Fibroblast of pulmonary artery (primary cell): ENCODE measurements around the gene ACOXL.

ENCODE experiments used
- DNase-seq: peaks from one replicate; pipeline ENCODE4 v3.0.0-alpha.2; 2010; ENCODE audit warnings: low read depth
- H3K4me3 ChIP-seq: replicated peaks from 2 replicates; pipeline ENCODE4 v1.5.1; 2011; ENCODE audit warnings: low read depth, mild to moderate bottlenecking, control low read depth, low read length, moderate library complexity
- CTCF ChIP-seq: IDR thresholded peaks from 2 replicates; pipeline ENCODE4 v1.5.1; 2011; ENCODE audit warnings: mild to moderate bottlenecking, control low read depth, low read length, inconsistent platforms; ENCODE audit errors: missing control alignments

Gene ACOXL

GRCh38 chr2:111005307-111005706 is 272.9 kb downstream of the ACOXL start:
- H3K4me3 ChIP-seq = no peak overlapping the region
- TF ChIP-seq CTCF = no peak
- DNase-seq = no peak

- H3K4me3 ChIP-seq = no peak overlapping the region
- no peak for DNase-seq
- no peak for TF ChIP-seq CTCF
These were observed 273.4 kb downstream of the ACOXL start for GRCh38 chr2:111005821-111006220.

GRCh38 chr2:111007757-111008688 is 275.6 kb downstream of the ACOXL start:
- TF ChIP-seq CTCF = no peak
- DNase-seq = no peak
- H3K4me3 ChIP-seq = no peak overlapping the region

GRCh38 chr2:111011218-111011617 is 278.8 kb downstream of the ACOXL start:
- H3K4me3 ChIP-seq = no peak overlapping the region
- DNase-seq = no peak
- TF ChIP-seq CTCF = no peak

- no peak overlapping the region for H3K4me3 ChIP-seq
- no peak for DNase-seq
- no peak for TF ChIP-seq CTCF
These were observed 283.1 kb downstream of the ACOXL start for GRCh38 chr2:111015283-111015995.

GRCh38 chr2:111017034-111017622 is 284.8 kb downstream of the ACOXL start:
- no peak for TF ChIP-seq CTCF

More at GRCh38 chr2:111017034-111017622, 284.8 kb downstream of the ACOXL start:
- no peak overlapping the region for H3K4me3 ChIP-seq
- DNase-seq = no peak
